H1 (cell line): ENCODE results near the gene STARD4. TPM values are rescaled to one million over a fixed set of nuclear protein-coding genes. Genes with fewer than 3 reads are reported as not detected.

Source experiments
- BRCA1 ChIP-seq: IDR thresholded peaks from 2 replicates; pipeline ENCODE4 v1.6.1; 2012; ENCODE audit warnings: low read depth, low read length, improper control_type of control experiment
- CEBPB ChIP-seq: IDR thresholded peaks from 2 replicates; pipeline ENCODE4 v1.6.1; 2012; ENCODE audit warnings: low read depth, low read length
- CHD2 ChIP-seq: IDR thresholded peaks from 2 replicates; pipeline ENCODE4 v1.6.1; 2012; ENCODE audit warnings: low read length, improper control_type of control experiment
- CHD7 ChIP-seq: fragments of 300-600 bp; sonication (generic); IDR thresholded peaks from 2 replicates; pipeline ENCODE4 v1.7.1; 2012; ENCODE audit warnings: low read length, moderate library complexity, mild to moderate bottlenecking, inconsistent platforms; ENCODE audit not compliant: insufficient replicate concordance
- JUND ChIP-seq: IDR thresholded peaks from 2 replicates; pipeline ENCODE4 v1.6.1; 2011; ENCODE audit warnings: mild to moderate bottlenecking, improper control_type of control experiment, low read length
- KDM4A ChIP-seq: IDR thresholded peaks from one replicate; pipeline ENCODE4 v1.7.1; 2012; ENCODE audit warnings: low read depth, mild to moderate bottlenecking, moderate library complexity, low read length, inconsistent platforms; ENCODE audit not compliant: severe bottlenecking
- TEAD4 ChIP-seq: IDR thresholded peaks from 2 replicates; pipeline ENCODE4 v1.6.1; 2012; ENCODE audit warnings: low read depth, low read length, inconsistent platforms, mixed read lengths
- polyA plus RNA-seq, 7 experiments: library from polyadenylated mRNA; depleted of rRNA in 3 of 7; stranded (reverse) in 5 of 7; unstranded in 2 of 7; fragments of >200 nt in 5 of 7; fragments of 200-250 nt in 2 of 7; gene quantifications; 1 replicate in 5 of 7; 2 replicates in 1 of 7; 4 replicates in 1 of 7; pipeline versions ENCODE4 v1.2.1 to v1.2.3, GENCODE V29; 2011 to 2013; ENCODE audit warnings: missing spikeins in 2 of 7, mixed read lengths in 2 of 7
- total RNA-seq: library from RNA; stranded (reverse); fragmentation: NEBNext Ultra II Directional; extraction: Animal tissue kit (Norgen Biotek cat#: 25700); gene quantifications from 2 replicates; pipeline ENCODE4 v1.2.1, GENCODE V29; 2021

STARD4 gene
- total and polyA plus RNA-seq, 2 of the 8 experiments (the other 6 are each of a cell fraction or from before 2014, with no cell fraction given): 10.8 to 47.9 TPM

- TF ChIP-seq CHD7 (no peak), BRCA1 (no peak), JUND (no peak), CEBPB (no peak), TEAD4 (no peak), CHD2 (no peak), KDM4A (no peak)
- TF ChIP-seq, all 59 proteins: peak for 0
These were observed 17.9 kb downstream of the STARD4 start (continued) for GRCh38 chr5:111494355-111494999.
